T-cell (primary cell): ENCODE data around the gene ARHGAP10. TPM values are rescaled to one million over a fixed set of nuclear protein-coding genes. Genes with fewer than 3 reads are reported as not detected.

Source experiments
- ATAC-seq, 4 experiments: fragments of 200-7000 bp in 3 of 4; fragments of 150-1000 bp in 1 of 4; cut with Tn5 transposase; replicated peaks in 1 of 4; 1 replicate in 3 of 4; 2 replicates in 1 of 4; pipeline ENCODE4 v1.10.0; 2021; ENCODE audit warnings: moderate library complexity in 3 of 4, mild to moderate bottlenecking in 2 of 4, moderate number of reproducible peaks in 1 of 4
- CTCF ChIA-PET, 2 donors: fragments of 300-600 bp; sonication (Branson Sonifier 250); formaldehyde crosslinking; loops; one replicate each; lab custom pipeline; 2022; ENCODE audit warnings: antibody characterized with exemption in 2 of 2; lab: Charles Lee
- POLR2A ChIA-PET, 2 donors: fragments of 300-600 bp; sonication (Branson Sonifier 250); formaldehyde crosslinking; loops; one replicate each; lab custom pipeline; 2022; ENCODE audit warnings: antibody characterized with exemption in 2 of 2; lab: Charles Lee
- DNase-seq, 35 experiments: peaks; one replicate each; pipeline versions ENCODE4 v3.0.0 to v3.0.0-alpha.2; 2013 to 2023
- H3K27ac ChIP-seq: one replicate; pipeline ENCODE4 v1.5.1; 2013; ENCODE audit warnings: low read length
- H3K27me3 ChIP-seq, 2 experiments: replicated peaks in 1 of 2; 1 replicate in 1 of 2; 2 replicates in 1 of 2; pipeline versions ENCODE4 v1.6.1 to v1.7.0; 2013; ENCODE audit warnings: low read length in 1 of 2, mixed read lengths in 1 of 2; ENCODE audit not compliant: control insufficient read depth in 2 of 2, insufficient read depth in 2 of 2; ENCODE audit errors: extremely low read depth in 1 of 2
- H3K36me3 ChIP-seq, 2 donors: 1 replicate in 1 of 2; 2 replicates in 1 of 2; pipeline versions ENCODE4 v1.6.1 to v1.7.0; 2013; ENCODE audit warnings: low read length in 1 of 2; ENCODE audit not compliant: control insufficient read depth in 2 of 2, insufficient read depth in 1 of 2; ENCODE audit errors: extremely low read depth in 1 of 2
- H3K4me1 ChIP-seq, 2 experiments: 1 replicate in 1 of 2; 2 replicates in 1 of 2; pipeline versions ENCODE4 v1.6.1 to v1.7.0; 2013; ENCODE audit warnings: low read length in 2 of 2, mixed read lengths in 1 of 2; ENCODE audit not compliant: insufficient read depth in 2 of 2, control insufficient read depth in 1 of 2; ENCODE audit errors: extremely low read depth in 1 of 2
- H3K4me3 ChIP-seq, 2 donors: 1 replicate in 1 of 2; 2 replicates in 1 of 2; pipeline versions ENCODE4 v1.5.1 to v1.7.0; 2013; ENCODE audit warnings: mild to moderate bottlenecking in 2 of 2, low read length in 1 of 2, moderate library complexity in 1 of 2; ENCODE audit not compliant: control insufficient read depth in 1 of 2; ENCODE audit errors: extremely low read depth in 1 of 2
- H3K9me3 ChIP-seq: 2 replicates; pipeline ENCODE4 v1.7.0; 2013
- H3K27ac Mint-ChIP-seq, 2 donors: one replicate each; pipeline ENCODE4 v1.8.0; 2020 to 2021; ENCODE audit warnings: mild to moderate bottlenecking in 2 of 2, mixed read lengths in 2 of 2
- H3K27me3 Mint-ChIP-seq, 2 donors: one replicate each; pipeline ENCODE4 v1.8.0; 2021 to 2022; ENCODE audit warnings: mixed read lengths in 2 of 2
- H3K36me3 Mint-ChIP-seq: one replicate; pipeline ENCODE4 v1.8.0; 2021; ENCODE audit warnings: mixed read lengths
- H3K4me1 Mint-ChIP-seq, 3 donors: one replicate each; pipeline ENCODE4 v1.8.0; 2020 to 2022; ENCODE audit warnings: mixed read lengths in 3 of 3, mild to moderate bottlenecking in 1 of 3
- H3K4me3 Mint-ChIP-seq, 3 donors: one replicate each; pipeline ENCODE4 v1.8.0; 2020 to 2022; ENCODE audit warnings: mild to moderate bottlenecking in 3 of 3, mixed read lengths in 3 of 3, moderate library complexity in 3 of 3
- H3K9me3 Mint-ChIP-seq, 3 donors: one replicate each; pipeline ENCODE4 v1.8.0; 2020 to 2022; ENCODE audit warnings: mixed read lengths in 3 of 3
- WGBS: methylation state at CpG from one replicate; pipeline ENCODE4 v1.1.5; 2013; ENCODE audit warnings: missing lambda C conversion rate; ENCODE audit not compliant: insufficient coverage; 5-methylcytosine and 5-hydroxymethylcytosine counted together
- total RNA-seq, 35 experiments: library from RNA in 6 of 35; stranded (reverse) in 6 of 35; fragments of 120-200 nt in 1 of 35; gene quantifications; one replicate each; pipeline versions ENCODE4 v1.2.1 to v1.2.4 and lab custom pipeline; 2013 to 2026

The ARHGAP10 gene
- total RNA-seq, 5 donors from 2014 or later (not counting 1 experiment from before 2014, with no cell fraction given): 6.2 to 7.7 (median 6.8) TPM

GRCh38 chr4:147965873-147966272 lies 234.0 kb downstream of the ARHGAP10 start:
- no peak overlapping the region for H3K27ac Mint-ChIP-seq
- 100% methylated on average over 1 of the region's 1 CpG for WGBS
- CTCF ChIA-PET: no interaction called here

GRCh38 chr4:147968641-147969040 lies 236.8 kb downstream of the ARHGAP10 start:
- Mint-ChIP-seq H3K4me1 (no peaks in the 10 kb centered on the region), H3K9me3 (peaks cover 0 to 2% (median 2%) of the 10 kb centered on the region in 3 donors), H3K36me3 (peaks cover 34% of the 10 kb centered on the region), H3K27ac (no peak overlapping the region), H3K4me3 (no peak overlapping the region), H3K27me3 (no peaks in the 10 kb centered on the region)
- Histone ChIP-seq H3K27me3 (no peaks in the 10 kb centered on the region), H3K4me3 (no peak overlapping the region), H3K27ac (no peak overlapping the region), H3K36me3 (no peaks in the 10 kb centered on the region), H3K9me3 (no peaks in the 10 kb centered on the region), H3K4me1 (no peaks in the 10 kb centered on the region)
- no peak for DNase-seq
- CTCF ChIA-PET: interaction anchor here (0.6 to 0.7 kb wide), 2 partner anchors 1158 to 1322 kb away, joined by 8 to 9 read pairs; no protein-coding TSS in a partner anchor
- WGBS: 93% methylated on average over 3 of the region's 5 CpGs
- no peak for ATAC-seq
- POLR2A ChIA-PET: interaction anchor here in 1 of 2 donors (0.6 kb wide), 1 partner anchor 70 kb away, joined by 9 read pairs; no protein-coding TSS in a partner anchor

More at GRCh38 chr4:147965873-147966272, 234.0 kb downstream of the ARHGAP10 start:
- Mint-ChIP-seq H3K4me1 (no peaks in the 10 kb centered on the region), H3K27me3 (no peaks in the 10 kb centered on the region), H3K36me3 (peaks cover 36% of the 10 kb centered on the region), H3K9me3 (no peaks in the 10 kb centered on the region), H3K4me3 (no peak overlapping the region)
- DNase-seq (no peak), ATAC-seq (no peak)
- Histone ChIP-seq H3K27me3 (no peaks in the 10 kb centered on the region), H3K4me1 (no peaks in the 10 kb centered on the region), H3K9me3 (no peaks in the 10 kb centered on the region), H3K36me3 (no peaks in the 10 kb centered on the region), H3K27ac (no peak overlapping the region), H3K4me3 (no peak overlapping the region)
- POLR2A ChIA-PET: no interaction called here

- WGBS: 83% methylated on average over 5 of the region's 11 CpGs
- peaks cover 33% of the 10 kb centered on the region for H3K36me3 Mint-ChIP-seq
- Histone ChIP-seq H3K36me3 (no peaks in the 10 kb centered on the region), H3K27me3 (no peaks in the 10 kb centered on the region), H3K27ac (no peak overlapping the region), H3K9me3 (no peaks in the 10 kb centered on the region), H3K4me1 (no peaks in the 10 kb centered on the region), H3K4me3 (no peak overlapping the region)
- H3K27ac Mint-ChIP-seq: no peak overlapping the region
- no peak for DNase-seq
- H3K4me1 Mint-ChIP-seq: no peaks in the 10 kb centered on the region
- POLR2A ChIA-PET: no interaction called here
- no peak overlapping the region for H3K4me3 Mint-ChIP-seq
- H3K9me3 Mint-ChIP-seq: peaks cover 0 to 6% (median 5%) of the 10 kb centered on the region in 3 donors
- no peaks in the 10 kb centered on the region for H3K27me3 Mint-ChIP-seq
- CTCF ChIA-PET: no interaction called here
- no peak for ATAC-seq
Measured at GRCh38 chr4:147969573-147970385, 237.9 kb downstream of the ARHGAP10 start.

- peaks cover 24% of the 10 kb centered on the region for H3K36me3 Mint-ChIP-seq
- Histone ChIP-seq H3K4me3 (no peak overlapping the region), H3K9me3 (no peaks in the 10 kb centered on the region), H3K27ac (no peak overlapping the region), H3K27me3 (no peaks in the 10 kb centered on the region), H3K4me1 (no peaks in the 10 kb centered on the region), H3K36me3 (no peaks in the 10 kb centered on the region)
- ChIA-PET POLR2A (no interaction called here), CTCF (no interaction called here)
- H3K4me1 Mint-ChIP-seq: no peaks in the 10 kb centered on the region
- DNase-seq (no peak), ATAC-seq (no peak)
- no peak overlapping the region for H3K27ac Mint-ChIP-seq
- no peak overlapping the region for H3K4me3 Mint-ChIP-seq
- H3K9me3 Mint-ChIP-seq: peaks cover 0 to 6% (median 5%) of the 10 kb centered on the region in 3 donors
- H3K27me3 Mint-ChIP-seq: no peaks in the 10 kb centered on the region
- WGBS: 100% methylated on average over 3 of the region's 4 CpGs
Measured at GRCh38 chr4:147971116-147971515, 239.2 kb downstream of the ARHGAP10 start.

GRCh38 chr4:147975325-147975724 lies 243.4 kb downstream of the ARHGAP10 start:
- ChIA-PET POLR2A (no interaction called here), CTCF (no interaction called here)
- Mint-ChIP-seq H3K36me3 (peaks cover 12% of the 10 kb centered on the region), H3K27me3 (no peaks in the 10 kb centered on the region), H3K9me3 (peaks cover 3 to 9% (median 5%) of the 10 kb centered on the region in 3 donors), H3K4me1 (peaks cover under 1 to 11% (median 10%) of the 10 kb centered on the region in 3 donors), H3K4me3 (no peak overlapping the region), H3K27ac (no peak overlapping the region)
- 88% methylated on average over 2 of the region's 3 CpGs for WGBS
- no peak for ATAC-seq
- Histone ChIP-seq H3K36me3 (no peaks in the 10 kb centered on the region), H3K4me3 (no peak overlapping the region), H3K27me3 (no peaks in the 10 kb centered on the region), H3K4me1 (no peaks in the 10 kb centered on the region), H3K9me3 (no peaks in the 10 kb centered on the region), H3K27ac (no peak overlapping the region)
- DNase-seq: no peak

- no peak overlapping the region for H3K27ac ChIP-seq
- WGBS: no CpG with 5 or more reads among the region's 2 CpGs
- H3K4me3 ChIP-seq: no peak overlapping the region
- H3K4me3 Mint-ChIP-seq: no peak overlapping the region
- H3K4me1 Mint-ChIP-seq: peaks cover 9 to 19% (median 19%) of the 10 kb centered on the region in 3 donors
- no peaks in the 10 kb centered on the region for H3K4me1 ChIP-seq
- peak overlapping the region in 1 of 2 donors; percentile 49 for H3K27ac Mint-ChIP-seq
- POLR2A ChIA-PET: no interaction called here
- no peaks in the 10 kb centered on the region for H3K27me3 Mint-ChIP-seq
- ATAC-seq (no peak), DNase-seq (no peak)
- no peaks in the 10 kb centered on the region for H3K36me3 ChIP-seq
- peaks cover 3 to 9% (median 5%) of the 10 kb centered on the region in 3 donors for H3K9me3 Mint-ChIP-seq
- CTCF ChIA-PET: interaction anchor here in 1 of 2 donors (0.7 kb wide), 1 partner anchor 702 kb away, joined by 3 read pairs; no protein-coding TSS in a partner anchor
- H3K9me3 ChIP-seq: no peaks in the 10 kb centered on the region
- H3K27me3 ChIP-seq: no peaks in the 10 kb centered on the region
- H3K36me3 Mint-ChIP-seq: peaks cover 12% of the 10 kb centered on the region
Measured at GRCh38 chr4:147975933-147976928, 244.3 kb downstream of the ARHGAP10 start.
